ENCODE measurements around the gene ARSH.

ARSH gene

DNA sequence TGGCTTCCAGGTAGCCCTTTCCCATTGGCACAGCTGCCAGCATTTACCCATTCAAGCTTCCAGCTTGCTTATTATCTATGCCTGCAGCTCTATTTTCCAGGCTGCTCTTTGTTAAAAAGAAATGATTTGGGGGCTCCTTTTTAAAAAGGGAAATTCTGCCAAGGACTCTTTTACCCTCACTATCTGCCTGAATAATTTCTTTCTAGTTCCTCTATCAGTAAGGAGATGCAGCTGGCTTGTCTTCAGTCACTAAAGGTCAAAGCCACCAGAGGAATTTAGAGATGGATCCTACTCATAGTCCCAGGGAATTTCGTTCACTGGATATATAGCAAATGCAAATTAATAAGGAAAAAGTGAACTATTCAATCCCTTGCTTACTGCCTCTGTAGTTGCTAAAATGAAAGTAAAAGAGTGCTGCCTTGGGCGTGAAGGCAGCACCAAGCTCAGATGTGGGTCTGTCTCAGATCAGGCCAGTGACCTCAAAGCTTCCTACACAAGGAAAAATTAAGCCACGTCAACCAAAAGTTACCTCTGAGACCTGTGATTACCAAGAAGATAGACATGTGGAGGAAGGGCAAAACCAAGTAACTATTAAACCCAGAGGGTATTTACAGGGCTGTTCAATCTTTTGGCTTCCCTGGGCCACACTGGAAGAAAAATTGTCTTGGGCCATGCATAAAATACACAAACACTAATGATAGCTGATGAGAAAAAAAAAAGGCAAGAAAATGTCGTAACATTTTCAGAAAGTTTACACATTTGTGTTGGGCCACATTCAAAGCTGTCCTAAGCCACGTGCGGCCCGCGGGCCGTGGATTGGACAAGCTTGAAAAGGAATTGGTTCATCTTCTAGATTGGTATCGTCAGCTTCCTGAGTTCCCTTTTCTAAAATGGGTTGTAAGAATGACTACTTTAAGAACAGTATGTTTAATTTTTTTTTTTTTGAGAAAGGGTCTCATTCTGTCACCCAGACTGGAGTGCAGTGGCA lies 40.2 kb downstream of the ARSH start:
- TF ChIP-seq, protein P1, sequence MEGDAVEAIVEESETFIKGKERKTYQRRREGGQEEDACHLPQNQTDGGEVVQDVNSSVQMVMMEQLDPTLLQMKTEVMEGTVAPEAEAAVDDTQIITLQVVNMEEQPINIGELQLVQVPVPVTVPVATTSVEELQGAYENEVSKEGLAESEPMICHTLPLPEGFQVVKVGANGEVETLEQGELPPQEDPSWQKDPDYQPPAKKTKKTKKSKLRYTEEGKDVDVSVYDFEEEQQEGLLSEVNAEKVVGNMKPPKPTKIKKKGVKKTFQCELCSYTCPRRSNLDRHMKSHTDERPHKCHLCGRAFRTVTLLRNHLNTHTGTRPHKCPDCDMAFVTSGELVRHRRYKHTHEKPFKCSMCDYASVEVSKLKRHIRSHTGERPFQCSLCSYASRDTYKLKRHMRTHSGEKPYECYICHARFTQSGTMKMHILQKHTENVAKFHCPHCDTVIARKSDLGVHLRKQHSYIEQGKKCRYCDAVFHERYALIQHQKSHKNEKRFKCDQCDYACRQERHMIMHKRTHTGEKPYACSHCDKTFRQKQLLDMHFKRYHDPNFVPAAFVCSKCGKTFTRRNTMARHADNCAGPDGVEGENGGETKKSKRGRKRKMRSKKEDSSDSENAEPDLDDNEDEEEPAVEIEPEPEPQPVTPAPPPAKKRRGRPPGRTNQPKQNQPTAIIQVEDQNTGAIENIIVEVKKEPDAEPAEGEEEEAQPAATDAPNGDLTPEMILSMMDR (IDR thresholded peaks at IDR 0.05) = no peak

DNA sequence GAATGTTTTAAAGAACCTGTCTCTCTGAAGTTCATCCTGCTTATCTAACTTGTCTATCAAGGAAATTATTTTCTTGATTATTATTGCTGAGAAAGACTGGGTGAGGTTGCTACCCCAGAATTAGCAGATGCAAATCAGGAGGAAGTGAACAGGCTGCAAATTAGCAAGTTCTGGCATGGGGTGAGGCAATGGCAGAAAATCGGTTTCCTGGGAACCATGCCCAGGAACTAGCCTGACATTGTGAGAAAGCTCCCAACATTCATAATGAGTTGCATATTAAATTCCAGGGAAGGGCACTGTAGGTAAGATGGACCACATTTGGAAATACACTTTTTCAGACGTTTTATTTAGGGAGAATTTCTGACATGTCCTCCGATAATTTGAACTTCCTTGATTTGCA lies 46.5 kb downstream of the ARSH start:
- TF ChIP-seq, protein P1 (IDR thresholded peaks at IDR 0.05) = no peak

DNA sequence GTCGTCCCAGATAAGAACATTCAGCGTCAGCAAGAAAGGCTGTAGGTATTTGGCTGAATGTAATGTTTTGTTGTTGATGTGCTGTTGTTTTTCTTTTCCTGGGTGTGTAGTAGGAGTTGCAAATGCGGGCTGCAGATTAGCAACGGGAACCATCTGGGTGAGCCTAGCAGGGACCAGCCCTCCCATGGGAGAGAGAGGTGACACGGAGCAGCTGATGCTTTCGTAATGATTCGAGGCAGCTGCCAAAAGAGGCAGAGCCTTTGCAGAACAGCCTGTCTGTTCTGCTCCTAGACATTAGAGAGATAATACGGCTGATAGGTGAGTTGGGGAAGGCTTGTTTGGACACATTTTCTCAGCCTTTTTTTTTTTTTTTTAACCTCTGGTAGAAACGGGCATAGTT lies 60.2 kb downstream of the ARSH start:
- TF ChIP-seq, protein P1 (IDR thresholded peaks at IDR 0.05) = no peak

DNA sequence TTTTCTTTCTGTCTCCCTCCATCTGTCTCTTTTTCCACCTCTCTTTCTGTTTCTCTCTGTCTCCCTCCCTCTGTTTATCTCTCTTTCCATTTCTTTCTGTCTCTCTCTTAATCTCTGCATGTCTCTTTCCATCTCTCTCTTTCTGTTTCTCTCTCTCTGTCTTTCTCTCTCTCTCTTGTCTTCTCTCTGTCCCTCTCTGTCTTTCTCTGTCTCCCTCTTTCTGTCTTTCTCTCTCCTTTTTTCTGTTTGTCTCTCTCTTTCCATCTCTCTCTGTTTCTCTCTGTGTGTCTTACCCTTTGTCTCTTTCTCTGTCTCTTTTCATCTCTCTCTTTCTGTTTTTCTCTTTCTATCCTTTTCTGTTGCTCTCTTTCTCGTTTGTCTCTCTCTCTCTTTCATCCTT lies 69.6 kb downstream of the ARSH start:
- TF ChIP-seq, protein P1 (IDR thresholded peaks at IDR 0.05) = no peak

DNA sequence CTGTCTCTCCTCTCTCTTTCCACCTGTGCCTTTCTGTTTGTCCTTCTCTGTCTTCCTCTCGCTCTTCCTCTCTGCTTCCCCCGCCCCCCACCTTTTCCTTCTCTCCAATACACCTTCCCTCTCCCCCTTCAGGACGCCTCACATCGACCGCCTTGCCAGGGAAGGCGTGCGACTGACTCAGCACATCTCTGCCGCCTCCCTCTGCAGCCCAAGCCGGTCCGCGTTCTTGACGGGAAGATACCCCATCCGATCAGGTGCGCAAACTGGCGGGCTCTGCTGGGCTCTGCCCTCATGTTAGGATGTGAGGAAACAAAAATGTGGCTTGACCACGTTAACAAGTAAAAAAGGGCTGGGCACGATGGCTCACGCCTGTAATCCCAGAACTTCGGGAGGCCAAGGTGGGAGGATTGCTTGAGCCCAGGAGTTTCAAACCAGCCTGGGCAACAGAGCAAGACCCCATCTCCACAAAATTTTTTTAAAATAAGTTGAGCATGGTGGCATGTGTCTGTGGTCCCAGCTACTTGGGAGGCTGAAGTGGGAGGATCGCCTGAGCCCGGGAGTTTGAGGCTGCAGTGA lies 70.2 kb downstream of the ARSH start:
- TF ChIP-seq, protein P1 (IDR thresholded peaks at IDR 0.05) = no peak
